Astrocyte of the spinal cord (primary cell): ENCODE measurements around the gene ASAP2.
"Not testable (repeated sequence)": the region's sequence is repeated elsewhere in the genome, so short reads cannot be mapped to it uniquely, and the experiment has no call there.

ENCODE experiments used
- DNase-seq: peaks from one replicate; pipeline ENCODE4 v3.0.0; 2011; ENCODE audit warnings: low read depth, low spot score
- H3K4me3 ChIP-seq: 2 replicates; pipeline ENCODE4 v1.5.1; 2011; ENCODE audit warnings: low read depth, mild to moderate bottlenecking, low read length, moderate library complexity
- in situ Hi-C: cut with HindIII; loops from 2 replicates; pipeline ENCODE4 v1.10.0; 2017; ENCODE audit warnings: low sequenced_read_pairs
- TF ChIP-seq, protein P1 (sequence below): IDR thresholded peaks from 2 replicates; pipeline ENCODE4 v1.5.1; 2012; ENCODE audit warnings: low read depth, mild to moderate bottlenecking, low read length, inconsistent platforms

The ASAP2 gene

DNA sequence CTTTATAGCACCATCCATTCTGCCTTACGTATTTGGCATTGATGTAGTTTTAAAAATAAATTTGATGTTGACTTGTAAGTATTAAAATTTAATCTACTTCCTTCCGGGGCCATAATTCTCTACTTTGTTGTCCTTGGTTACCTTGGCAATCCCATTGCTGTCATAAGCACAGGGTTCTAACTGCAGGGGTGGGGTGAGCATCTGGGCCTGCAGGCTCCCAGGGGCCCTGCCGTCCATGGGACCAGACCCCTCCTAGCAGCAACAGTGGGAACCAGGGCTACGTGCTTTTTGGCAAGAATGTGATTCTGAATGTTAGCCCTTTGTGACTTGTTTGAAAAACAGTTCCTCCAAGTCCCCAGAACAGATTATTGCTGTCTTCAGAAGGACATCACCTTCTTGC is 4.9 kb downstream of the ASAP2 start:
- in situ Hi-C loops: no loop called here
- H3K4me3 ChIP-seq: no peak overlapping the region
- DNase-seq: no peak
- TF ChIP-seq, protein P1, sequence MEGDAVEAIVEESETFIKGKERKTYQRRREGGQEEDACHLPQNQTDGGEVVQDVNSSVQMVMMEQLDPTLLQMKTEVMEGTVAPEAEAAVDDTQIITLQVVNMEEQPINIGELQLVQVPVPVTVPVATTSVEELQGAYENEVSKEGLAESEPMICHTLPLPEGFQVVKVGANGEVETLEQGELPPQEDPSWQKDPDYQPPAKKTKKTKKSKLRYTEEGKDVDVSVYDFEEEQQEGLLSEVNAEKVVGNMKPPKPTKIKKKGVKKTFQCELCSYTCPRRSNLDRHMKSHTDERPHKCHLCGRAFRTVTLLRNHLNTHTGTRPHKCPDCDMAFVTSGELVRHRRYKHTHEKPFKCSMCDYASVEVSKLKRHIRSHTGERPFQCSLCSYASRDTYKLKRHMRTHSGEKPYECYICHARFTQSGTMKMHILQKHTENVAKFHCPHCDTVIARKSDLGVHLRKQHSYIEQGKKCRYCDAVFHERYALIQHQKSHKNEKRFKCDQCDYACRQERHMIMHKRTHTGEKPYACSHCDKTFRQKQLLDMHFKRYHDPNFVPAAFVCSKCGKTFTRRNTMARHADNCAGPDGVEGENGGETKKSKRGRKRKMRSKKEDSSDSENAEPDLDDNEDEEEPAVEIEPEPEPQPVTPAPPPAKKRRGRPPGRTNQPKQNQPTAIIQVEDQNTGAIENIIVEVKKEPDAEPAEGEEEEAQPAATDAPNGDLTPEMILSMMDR: no peak

DNA sequence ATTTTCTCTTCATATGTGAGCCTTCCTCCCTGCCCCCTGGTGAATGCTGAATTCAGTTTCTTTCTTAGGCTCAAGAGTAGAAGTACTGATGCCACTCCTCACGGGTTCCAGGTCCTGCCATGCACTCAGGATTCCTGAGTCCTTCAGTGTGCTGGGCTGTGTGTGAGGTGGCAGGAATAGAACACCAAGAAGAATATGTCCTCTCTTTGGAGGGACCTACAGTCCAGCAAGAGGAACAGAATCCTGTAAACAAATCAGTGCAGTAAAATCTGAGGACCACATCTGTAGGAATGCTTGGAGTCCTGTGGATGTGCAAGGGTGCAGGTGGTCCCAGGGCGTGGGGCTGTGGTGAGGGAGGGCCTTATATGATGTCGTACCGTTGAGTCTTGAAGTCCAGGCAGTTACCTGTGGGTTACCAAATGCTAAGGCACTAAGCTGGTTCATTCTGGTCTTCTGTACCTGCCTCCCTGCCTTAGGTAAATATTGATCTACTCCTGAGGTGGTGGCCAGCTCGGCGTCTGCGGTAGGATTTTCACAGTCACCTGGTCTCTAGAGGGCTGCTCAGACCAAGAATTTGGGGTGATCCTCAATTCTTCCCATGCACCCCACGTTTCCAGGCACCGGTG is 5.5 kb downstream of the ASAP2 start:
- H3K4me3 ChIP-seq: no peak overlapping the region
- no peak for DNase-seq
- in situ Hi-C loops: no loop called here
- TF ChIP-seq, protein P1: no peak

DNA sequence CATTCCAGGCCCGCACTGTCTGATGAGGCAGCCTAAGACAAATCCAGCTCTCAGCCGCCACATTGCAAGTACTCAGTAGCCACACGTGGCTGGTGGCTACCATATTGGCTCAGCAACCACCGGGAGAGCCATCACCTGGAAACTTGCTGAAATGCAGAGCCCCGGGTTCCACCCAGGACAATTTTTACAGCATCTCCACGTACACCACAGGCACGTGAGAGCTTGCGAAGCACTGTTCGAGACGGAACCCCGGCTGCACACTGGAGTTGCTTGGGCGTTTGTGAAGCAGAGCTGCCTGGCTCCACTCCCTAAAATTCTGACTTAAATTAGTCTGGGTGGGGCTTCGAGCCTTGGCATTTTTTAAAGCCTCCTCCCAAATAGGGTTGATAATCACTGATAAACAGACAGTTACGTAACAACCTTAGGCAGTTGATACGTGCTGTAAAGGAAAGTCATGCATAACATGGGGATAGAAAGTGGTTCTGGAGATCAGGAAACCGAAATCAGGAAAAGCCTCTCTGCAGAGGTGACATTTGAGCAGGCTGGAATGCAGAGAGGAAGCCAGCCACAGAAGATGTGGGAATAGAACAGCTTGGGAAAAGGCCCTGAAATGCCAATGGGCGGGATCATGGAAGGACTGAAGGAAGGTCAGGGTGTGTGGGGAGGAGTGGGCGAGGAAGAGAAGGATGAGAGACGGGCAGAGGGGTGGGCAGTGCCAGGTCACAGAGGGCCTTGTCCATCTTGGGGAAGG is 6.2 kb downstream of the ASAP2 start:
- in situ Hi-C loops: no loop called here
- no peak for DNase-seq
- no peak overlapping the region for H3K4me3 ChIP-seq
- TF ChIP-seq, protein P1: no peak

DNA sequence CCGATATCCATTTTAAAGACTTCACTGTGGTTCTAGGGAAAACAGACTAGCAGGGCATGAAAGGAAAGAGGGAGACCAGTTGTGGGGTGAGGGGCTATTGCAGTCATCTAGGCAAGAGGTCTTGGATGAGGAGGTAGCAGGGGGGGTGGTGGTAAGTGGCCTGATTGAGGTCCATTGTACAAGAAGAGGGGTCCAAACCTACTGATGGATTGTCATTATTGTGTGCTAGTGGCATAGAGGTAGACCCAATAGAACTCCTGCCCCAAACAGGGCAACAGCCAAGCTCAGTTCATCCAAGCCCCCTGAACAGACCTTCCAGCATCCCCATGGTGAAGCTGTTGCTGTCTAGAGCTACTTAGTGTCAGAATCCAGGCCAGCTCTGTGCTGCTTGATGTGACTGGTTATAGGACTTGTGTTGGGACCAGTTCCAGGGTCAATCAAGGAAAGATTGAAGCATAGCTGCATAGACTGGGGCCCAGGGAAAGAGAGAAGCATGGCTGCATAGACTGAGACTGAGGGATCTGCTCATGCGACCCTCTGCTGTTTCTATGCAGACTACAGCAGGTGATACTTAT is 7.0 kb downstream of the ASAP2 start:
- TF ChIP-seq, protein P1: no peak
- H3K4me3 ChIP-seq: no peak overlapping the region
- no peak for DNase-seq
- in situ Hi-C loops: no loop called here

DNA sequence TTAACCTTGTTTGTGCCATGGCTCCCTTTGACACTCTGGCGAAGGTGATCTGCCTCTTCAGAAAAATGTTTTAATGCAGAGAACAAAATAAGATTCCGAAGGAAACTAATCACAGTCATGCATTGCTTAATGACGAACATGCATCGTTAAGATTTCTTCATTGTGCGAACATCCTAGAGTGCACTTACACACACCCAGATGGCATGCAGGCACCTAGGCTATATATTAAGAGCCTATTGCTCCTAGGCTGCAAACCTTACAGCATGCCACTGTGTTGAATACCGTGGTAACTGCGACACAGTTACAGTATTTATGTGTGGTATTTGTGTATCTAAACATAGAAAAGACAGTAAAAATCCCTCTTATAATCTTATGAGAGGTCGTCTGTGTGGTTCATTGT is 8.3 kb downstream of the ASAP2 start:
- DNase-seq: no peak
- in situ Hi-C loops: no loop called here
- no peak overlapping the region for H3K4me3 ChIP-seq
- TF ChIP-seq, protein P1: no peak

DNA sequence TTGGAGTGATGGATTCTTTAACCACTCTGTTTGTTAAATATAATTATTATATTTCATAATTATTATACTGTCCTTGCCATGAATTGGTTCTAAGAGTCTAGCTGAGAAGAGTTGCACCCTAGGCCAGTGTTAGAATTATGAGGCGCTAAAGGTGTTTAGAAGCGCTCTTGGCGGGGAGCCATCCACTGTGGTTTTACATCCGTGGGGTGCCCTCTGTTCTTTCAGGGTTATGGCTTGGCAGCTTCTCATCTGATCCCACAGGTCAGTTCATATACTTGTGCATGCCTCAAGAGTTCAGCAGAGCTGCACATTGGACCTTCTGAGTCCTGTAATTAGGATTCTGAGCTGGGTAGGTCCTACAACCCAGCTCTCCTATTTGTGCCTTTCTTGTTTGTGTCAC is 9.1 kb downstream of the ASAP2 start:
- no peak overlapping the region for H3K4me3 ChIP-seq
- in situ Hi-C loops: no loop called here
- TF ChIP-seq, protein P1: no peak
- DNase-seq: peak; percentile 41

DNA sequence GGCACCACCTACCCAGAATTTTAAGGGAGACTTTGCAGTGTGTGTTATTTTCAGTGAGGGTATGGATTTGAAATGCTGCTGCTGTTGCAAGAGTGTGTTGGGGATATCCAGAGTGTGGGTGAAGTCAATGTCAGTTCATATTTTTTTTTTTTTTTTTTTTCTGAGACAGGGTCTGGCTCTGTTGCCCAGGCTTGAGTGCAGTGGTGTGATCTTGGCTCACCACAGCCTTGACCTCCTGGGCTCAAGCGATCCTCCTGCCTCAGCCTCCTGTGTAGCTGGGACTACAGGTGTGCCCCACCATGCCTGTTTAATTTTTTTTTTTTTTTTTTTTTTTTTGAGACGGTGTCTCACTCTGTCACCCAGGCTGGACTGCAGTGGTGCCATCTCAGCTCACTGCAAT is 9.5 kb downstream of the ASAP2 start:
- in situ Hi-C loops, DNase-seq, H3K4me3 ChIP-seq: not testable (repeated sequence)
